Measurements from ENCODE around the gene RABL2B. TPM values are rescaled to one million over a fixed set of nuclear protein-coding genes. Genes with fewer than 3 reads are reported as not detected.

Gene RABL2B
- total and polyA plus RNA-seq, 2 experiments from 2014 or later = 9.7 to 11.8 TPM

- H3K36me3 Mint-ChIP-seq (ENCODE audit: low read depth) = no peaks in the 10 kb centered on the region
- DNase-seq (ENCODE audit: low spot score) (no peak), ATAC-seq (no peak)
- H4K20me1 ChIP-seq (replicated peaks; ENCODE audit: insufficient read depth) = no peaks in the 10 kb centered on the region
- no peaks in the 10 kb centered on the region for H3K79me2 ChIP-seq (replicated peaks; ENCODE audit: insufficient read depth)
- no peak within 1 kb of the TSS for H2AFZ ChIP-seq
- H3K27me3 Mint-ChIP-seq (ENCODE audit: insufficient read depth, low read depth, poor library complexity) = peaks cover 61% of the 10 kb centered on the region
- no peaks in the 10 kb centered on the region for H3K9me2 ChIP-seq (ENCODE audit: insufficient read depth)
- no peaks in the 10 kb centered on the region; the same call in 2 of the 3 replicates for H3K9me3 Mint-ChIP-seq
- H3K4me1 ChIP-seq (ENCODE audit: insufficient read depth) = no peaks in the 10 kb centered on the region
- H3K27ac Mint-ChIP-seq = no peak within 1 kb of the TSS
- H3K36me3 ChIP-seq (ENCODE audit: insufficient read depth) = no peaks in the 10 kb centered on the region
- H3K4me2 ChIP-seq = no peak within 1 kb of the TSS
- peaks cover 45% of the 10 kb centered on the region for H3K27me3 ChIP-seq (ENCODE audit: insufficient read depth)
- H3K4me1 Mint-ChIP-seq = peaks cover 3% of the 10 kb centered on the region; the same call in 2 of the 3 replicates
- no peak within 1 kb of the TSS for H3K4me3 ChIP-seq
- H3F3A ChIP-seq (replicated peaks; ENCODE audit: low read depth) = no peaks in the 10 kb centered on the region
- no peak within 1 kb of the TSS for H3K4me3 Mint-ChIP-seq
- TF ChIP-seq ETS1 (IDR thresholded peaks at IDR 0.05) (no peak), EZH2phosphoT487 (IDR thresholded peaks at IDR 0.05; ENCODE audit: unreplicated experiment) (no peak), STAT1 (IDR thresholded peaks at IDR 0.05; ENCODE audit: unreplicated experiment) (no peak), JUNB (IDR thresholded peaks at IDR 0.05; ENCODE audit: unreplicated experiment) (no peak), POLR2AphosphoS5 (IDR thresholded peaks at IDR 0.05; ENCODE audit: low read depth) (no peak), CREB1 (CRISPR knock-in tag; IDR thresholded peaks at IDR 0.05; ENCODE audit: low read depth) (no peak), NANOG (IDR thresholded peaks at IDR 0.05; ENCODE audit: borderline replicate concordance) (no peak), ZNF462 (CRISPR knock-in tag; IDR thresholded peaks at IDR 0.05) (no peak), ZNF331 (CRISPR knock-in tag; IDR thresholded peaks at IDR 0.05; ENCODE audit: low read depth) (no peak), REST (IDR thresholded peaks at IDR 0.05; ENCODE audit: unreplicated experiment) (no peak), EZH2 (IDR thresholded peaks at IDR 0.05; ENCODE audit: low read depth, unreplicated experiment) (no peak), ZNF114 (CRISPR knock-in tag; IDR thresholded peaks at IDR 0.05) (no peak)
- TF ChIP-seq, protein P1, sequence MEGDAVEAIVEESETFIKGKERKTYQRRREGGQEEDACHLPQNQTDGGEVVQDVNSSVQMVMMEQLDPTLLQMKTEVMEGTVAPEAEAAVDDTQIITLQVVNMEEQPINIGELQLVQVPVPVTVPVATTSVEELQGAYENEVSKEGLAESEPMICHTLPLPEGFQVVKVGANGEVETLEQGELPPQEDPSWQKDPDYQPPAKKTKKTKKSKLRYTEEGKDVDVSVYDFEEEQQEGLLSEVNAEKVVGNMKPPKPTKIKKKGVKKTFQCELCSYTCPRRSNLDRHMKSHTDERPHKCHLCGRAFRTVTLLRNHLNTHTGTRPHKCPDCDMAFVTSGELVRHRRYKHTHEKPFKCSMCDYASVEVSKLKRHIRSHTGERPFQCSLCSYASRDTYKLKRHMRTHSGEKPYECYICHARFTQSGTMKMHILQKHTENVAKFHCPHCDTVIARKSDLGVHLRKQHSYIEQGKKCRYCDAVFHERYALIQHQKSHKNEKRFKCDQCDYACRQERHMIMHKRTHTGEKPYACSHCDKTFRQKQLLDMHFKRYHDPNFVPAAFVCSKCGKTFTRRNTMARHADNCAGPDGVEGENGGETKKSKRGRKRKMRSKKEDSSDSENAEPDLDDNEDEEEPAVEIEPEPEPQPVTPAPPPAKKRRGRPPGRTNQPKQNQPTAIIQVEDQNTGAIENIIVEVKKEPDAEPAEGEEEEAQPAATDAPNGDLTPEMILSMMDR (conservative IDR thresholded peaks at IDR 0.05; ENCODE audit: low read depth in 2 of 2) = no peak
- H3K27ac ChIP-seq (ENCODE audit: low read depth) = no peak within 1 kb of the TSS
Observed at GRCh38 chr22:50737728-50738648, 45.4 kb downstream of the RABL2B start, which contains the start of gene ACR. ACR (plus strand) TSS chr22:50738204; CDS start chr22:50738236, 32 bp downstream.

Measured in GM23338 (cell line).